Cortex of kidney (tissue), 1 donor: ENCODE data around the gene VSX1.

Experiments
- DNase-seq: peaks from one replicate; lab custom pipeline; 2025; lab: John Stamatoyannopoulos, UW

VSX1 gene

GRCh38 chr20:25053255-25054031 is 28.5 kb downstream of the VSX1 start:
- DNase-seq: no peak

GRCh38 chr20:25052255-25053194 is 29.4 kb downstream of the VSX1 start:
- no peak for DNase-seq

GRCh38 chr20:25051386-25052155 is 30.4 kb downstream of the VSX1 start:
- no peak for DNase-seq

GRCh38 chr20:25050501-25051350 is 31.2 kb downstream of the VSX1 start:
- no peak for DNase-seq

- no peak for DNase-seq
Measured at GRCh38 chr20:25050082-25050481, 31.9 kb downstream of the VSX1 start.

GRCh38 chr20:25049261-25050060 is 32.5 kb downstream of the VSX1 start:
- DNase-seq: no peak

- no peak for DNase-seq
Measured at GRCh38 chr20:25048519-25048952, 33.4 kb downstream of the VSX1 start.

- no peak for DNase-seq
Measured at GRCh38 chr20:25047766-25048165, 34.2 kb downstream of the VSX1 start.

- DNase-seq: no peak
Measured at GRCh38 chr20:25046736-25047666, 34.9 kb downstream of the VSX1 start.

- DNase-seq: no peak
Measured at GRCh38 chr20:25046181-25046641, 35.7 kb downstream of the VSX1 start.

- no peak for DNase-seq
Measured at GRCh38 chr20:25045343-25045712, 36.6 kb downstream of the VSX1 start.

- DNase-seq: no peak
Measured at GRCh38 chr20:25044660-25045342, 37.1 kb downstream of the VSX1 start.

- DNase-seq: no peak
Measured at GRCh38 chr20:25044261-25044560, 37.7 kb downstream of the VSX1 start.

GRCh38 chr20:25043499-25044260 is 38.3 kb downstream of the VSX1 start:
- DNase-seq: no peak

- no peak for DNase-seq
Measured at GRCh38 chr20:25042531-25043498, 39.1 kb downstream of the VSX1 start.

GRCh38 chr20:25041813-25042530 is 40.0 kb downstream of the VSX1 start:
- no peak for DNase-seq
